Nephron (organoid): ENCODE results near the gene UBQLNL.

Experiments
- H3K27ac Mint-ChIP-seq, 3 experiments: 2 replicates each; pipeline ENCODE4 v1.8.0; 2020; ENCODE audit warnings: mixed read lengths in 3 of 3, mild to moderate bottlenecking in 2 of 3, moderate library complexity in 1 of 3
- H3K27me3 Mint-ChIP-seq: 2 replicates; pipeline ENCODE4 v1.8.0; 2021; ENCODE audit warnings: low read depth, mild to moderate bottlenecking, moderate library complexity, mixed read lengths
- H3K36me3 Mint-ChIP-seq: 2 replicates; pipeline ENCODE4 v1.8.0; 2020; ENCODE audit warnings: low read depth, mixed read lengths
- H3K4me1 Mint-ChIP-seq: 2 replicates; pipeline ENCODE4 v1.8.0; 2020; ENCODE audit warnings: mixed read lengths
- H3K4me3 Mint-ChIP-seq, 3 experiments: 2 replicates each; pipeline ENCODE4 v1.8.0; 2020; ENCODE audit warnings: mild to moderate bottlenecking in 3 of 3, mixed read lengths in 3 of 3, moderate library complexity in 2 of 3
- H3K9me3 Mint-ChIP-seq: 2 replicates; pipeline ENCODE4 v1.8.0; 2020; ENCODE audit warnings: mixed read lengths
- CTCF ChIP-seq, 3 experiments: fragments of 200-600 bp; sonication (generic); IDR thresholded peaks; one replicate each; pipeline ENCODE4 v1.5.0; 2021; ENCODE audit warnings: antibody characterized with exemption in 3 of 3; ENCODE audit not compliant: unreplicated experiment in 3 of 3

The UBQLNL gene

GRCh38 chr11:5550440-5551095 lies 34.1 kb upstream of the UBQLNL start:
- Mint-ChIP-seq H3K27me3 (no peaks in the 10 kb centered on the region), H3K9me3 (no peaks in the 10 kb centered on the region)
- TF ChIP-seq CTCF (IDR thresholded peaks at IDR 0.05; ENCODE audit: unreplicated experiment in 3 of 3), result no peak

GRCh38 chr11:5548440-5548839 lies 31.9 kb upstream of the UBQLNL start, which contains the start of gene OR52H1:
TSS of gene OR52H1 (minus strand) at chr11:5548540. CDS start at chr11:5545505, 3,035 bp downstream.
- no peaks in the 10 kb centered on the region for H3K27me3 Mint-ChIP-seq
- no peak within 1 kb of the TSS for H3K27ac Mint-ChIP-seq
- no peak for TF ChIP-seq CTCF (IDR thresholded peaks at IDR 0.05; ENCODE audit: unreplicated experiment in 3 of 3)
- H3K9me3 Mint-ChIP-seq, result no peaks in the 10 kb centered on the region
- H3K36me3 Mint-ChIP-seq, result no peaks in the 10 kb centered on the region
- H3K4me1 Mint-ChIP-seq, result no peaks in the 10 kb centered on the region
- H3K4me3 Mint-ChIP-seq, result no peak within 1 kb of the TSS

More at GRCh38 chr11:5550440-5551095, 34.1 kb upstream of the UBQLNL start:
- Mint-ChIP-seq H3K4me3 (no peak overlapping the region), H3K36me3 (no peaks in the 10 kb centered on the region), H3K27ac (no peak overlapping the region), H3K4me1 (no peaks in the 10 kb centered on the region)

- no peaks in the 10 kb centered on the region for H3K27me3 Mint-ChIP-seq
- H3K36me3 Mint-ChIP-seq, result no peaks in the 10 kb centered on the region
- TF ChIP-seq CTCF (IDR thresholded peaks at IDR 0.05; ENCODE audit: unreplicated experiment in 3 of 3), result no peak
- H3K27ac Mint-ChIP-seq, result no peak overlapping the region
- H3K4me1 Mint-ChIP-seq, result no peaks in the 10 kb centered on the region
- H3K9me3 Mint-ChIP-seq, result no peaks in the 10 kb centered on the region
- no peak overlapping the region for H3K4me3 Mint-ChIP-seq
Measured at GRCh38 chr11:5547982-5548381, 31.5 kb upstream of the UBQLNL start.

- Mint-ChIP-seq H3K36me3 (no peaks in the 10 kb centered on the region), H3K4me1 (no peaks in the 10 kb centered on the region), H3K4me3 (no peak overlapping the region), H3K9me3 (no peaks in the 10 kb centered on the region), H3K27me3 (no peaks in the 10 kb centered on the region), H3K27ac (no peak overlapping the region)
- no peak for TF ChIP-seq CTCF (IDR thresholded peaks at IDR 0.05; ENCODE audit: unreplicated experiment in 3 of 3)
Measured at GRCh38 chr11:5546457-5546856, 30.0 kb upstream of the UBQLNL start.

- Mint-ChIP-seq H3K27me3 (no peaks in the 10 kb centered on the region), H3K9me3 (peaks cover 10% of the 10 kb centered on the region), H3K4me3 (no peak overlapping the region), H3K27ac (no peak overlapping the region), H3K36me3 (no peaks in the 10 kb centered on the region), H3K4me1 (no peaks in the 10 kb centered on the region)
- TF ChIP-seq CTCF (IDR thresholded peaks at IDR 0.05; ENCODE audit: unreplicated experiment in 3 of 3), result no peak
Measured at GRCh38 chr11:5541427-5541826, 24.9 kb upstream of the UBQLNL start.

GRCh38 chr11:5536482-5536881 lies 20.0 kb upstream of the UBQLNL start:
- peaks cover 10% of the 10 kb centered on the region for H3K9me3 Mint-ChIP-seq
- TF ChIP-seq CTCF (IDR thresholded peaks at IDR 0.05; ENCODE audit: unreplicated experiment in 3 of 3), result no peak
- no peaks in the 10 kb centered on the region for H3K4me1 Mint-ChIP-seq
- H3K36me3 Mint-ChIP-seq, result no peaks in the 10 kb centered on the region
- H3K27ac Mint-ChIP-seq, result no peak overlapping the region
- no peak overlapping the region for H3K4me3 Mint-ChIP-seq
- H3K27me3 Mint-ChIP-seq, result no peaks in the 10 kb centered on the region
